HG02870 (cell line): ENCODE measurements around the gene MCM3AP.

Source experiments
- ATAC-seq: cut with Tn5 transposase; IDR thresholded peaks from one replicate; pipeline ENCODE4 v1.9.1; 2021; ENCODE audit warnings: mild to moderate bottlenecking, moderate library complexity; ENCODE audit not compliant: unreplicated experiment

The MCM3AP gene

DNA sequence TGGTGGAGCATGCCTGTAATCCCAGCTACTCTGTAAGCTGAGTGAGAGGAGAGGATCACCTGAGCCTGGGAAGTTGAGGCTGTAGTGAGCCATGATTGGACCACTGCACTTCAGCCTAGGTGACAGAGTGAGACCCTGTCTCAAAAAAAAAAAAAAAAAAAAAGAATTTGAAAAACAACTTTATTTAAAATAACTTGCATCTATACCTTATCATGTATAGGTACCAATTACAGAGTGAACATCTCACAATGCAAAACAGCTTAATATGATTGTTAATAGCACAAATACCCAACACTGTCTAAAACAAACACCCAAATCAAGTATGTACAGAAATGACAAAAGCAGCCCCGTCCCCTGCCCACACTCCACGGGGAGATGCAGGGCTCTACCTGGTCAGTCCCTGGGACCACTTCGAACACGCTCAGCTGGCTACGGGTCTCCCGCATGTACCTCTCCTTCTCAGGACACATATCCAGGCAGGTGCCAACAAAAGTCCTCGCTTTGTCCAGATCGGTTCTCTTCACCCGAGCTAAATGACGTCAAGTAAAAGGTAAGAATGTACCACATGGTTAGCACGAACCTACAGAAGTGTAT, 10.5 kb downstream of the MCM3AP start:
- no peak for ATAC-seq

DNA sequence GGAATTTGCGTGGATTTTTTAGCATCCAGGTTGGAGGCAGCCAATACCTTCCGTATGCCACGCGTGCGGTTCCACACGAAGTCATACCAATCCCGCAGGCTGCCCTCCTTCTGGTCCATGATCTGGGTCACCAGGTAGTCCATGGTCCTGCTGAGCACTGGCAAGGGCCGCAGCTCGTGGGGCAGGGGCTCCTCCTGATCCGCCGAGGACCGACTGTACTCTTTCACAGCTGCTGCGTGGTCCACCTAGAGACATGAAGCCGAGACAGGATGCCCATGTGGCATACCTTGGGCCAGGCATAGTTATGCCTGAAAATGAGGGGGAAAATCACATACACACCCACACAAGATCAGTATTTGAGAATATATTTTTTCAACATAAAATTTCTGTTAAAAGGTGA, 12.1 kb downstream of the MCM3AP start:
- no peak for ATAC-seq

- no peak for ATAC-seq
Measured at GRCh38 chr21:46269466-46269865, 15.9 kb downstream of the MCM3AP start.

DNA sequence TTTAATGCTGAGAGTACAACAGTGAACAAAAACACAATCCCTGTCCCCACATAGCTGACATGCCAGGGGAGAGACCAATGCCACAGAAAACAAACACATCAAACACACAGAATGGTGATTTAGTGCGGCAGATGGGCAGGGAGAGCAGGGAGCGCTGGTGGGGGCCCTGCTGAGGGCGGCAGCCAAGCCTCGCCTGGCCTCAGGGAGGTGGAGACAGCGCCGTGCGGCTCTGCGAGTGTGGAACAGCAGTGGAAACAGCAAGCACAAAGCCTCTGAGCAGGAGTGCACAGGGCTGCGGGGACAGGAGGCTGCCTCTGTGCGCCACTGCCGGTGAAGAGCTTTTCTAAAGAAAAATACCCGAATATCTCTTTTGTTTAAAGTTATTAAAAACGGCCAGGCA, 17.0 kb downstream of the MCM3AP start:
- no peak for ATAC-seq

DNA sequence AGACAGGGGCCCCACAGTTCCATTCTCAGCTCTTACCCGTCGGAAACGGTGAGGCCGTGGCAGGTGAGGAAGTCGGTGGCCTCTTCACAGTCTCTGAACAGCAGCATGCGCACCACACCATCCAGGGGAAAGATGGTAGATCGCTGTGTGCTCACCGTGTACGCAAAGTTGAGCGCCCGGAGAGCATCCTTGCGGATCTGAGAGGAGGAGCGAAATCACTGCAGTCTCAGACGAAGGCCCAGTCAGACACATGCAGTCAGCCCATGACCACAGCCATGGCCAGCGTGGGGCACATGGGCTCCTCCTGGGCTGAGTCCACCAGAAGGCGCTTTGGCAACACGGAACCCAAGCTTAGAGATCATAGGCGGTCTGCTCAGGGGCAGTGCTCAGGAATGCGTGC, 18.5 kb downstream of the MCM3AP start:
- ATAC-seq, result no peak

- no peak for ATAC-seq
Measured at GRCh38 chr21:46265736-46266525, 19.5 kb downstream of the MCM3AP start.

- ATAC-seq, result no peak
Measured at GRCh38 chr21:46264690-46265144, 20.7 kb downstream of the MCM3AP start.

- ATAC-seq, result no peak
Measured at GRCh38 chr21:46264046-46264689, 21.2 kb downstream of the MCM3AP start.

- ATAC-seq, result no peak
Measured at GRCh38 chr21:46256501-46256994, 28.9 kb downstream of the MCM3AP start.

DNA sequence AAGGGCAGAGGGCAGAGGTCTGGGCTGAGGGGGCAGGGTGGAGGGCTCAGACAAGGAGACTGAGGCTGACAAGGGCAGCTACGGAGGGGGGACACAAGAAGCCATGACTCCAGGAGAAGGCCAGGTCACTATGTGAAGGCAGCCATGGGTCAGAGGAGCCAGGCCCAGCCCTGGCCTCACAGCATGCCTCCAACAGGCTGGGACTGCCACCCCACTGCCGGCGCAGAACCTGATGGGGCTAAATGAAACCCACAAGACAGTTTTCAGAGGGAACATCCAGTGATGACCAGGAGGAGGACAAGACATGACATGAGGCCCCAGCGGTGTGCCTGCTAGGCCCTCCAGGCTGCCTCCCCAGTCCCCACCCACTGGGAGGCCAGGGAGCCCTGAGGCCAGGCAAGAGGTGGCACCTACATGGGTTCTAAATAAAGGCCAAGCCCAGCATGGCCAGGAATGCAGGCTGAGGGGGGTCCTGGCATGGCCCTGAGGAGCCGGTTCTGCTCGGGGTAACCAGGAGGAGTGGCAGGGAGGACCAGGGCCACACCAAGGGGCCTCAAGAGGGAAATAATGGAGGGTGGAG, 29.6 kb downstream of the MCM3AP start:
- no peak for ATAC-seq

GRCh38 chr21:46255166-46255565, 30.2 kb downstream of the MCM3AP start:
- no peak for ATAC-seq

- no peak for ATAC-seq
Measured at GRCh38 chr21:46254208-46254975, 31.0 kb downstream of the MCM3AP start.

DNA sequence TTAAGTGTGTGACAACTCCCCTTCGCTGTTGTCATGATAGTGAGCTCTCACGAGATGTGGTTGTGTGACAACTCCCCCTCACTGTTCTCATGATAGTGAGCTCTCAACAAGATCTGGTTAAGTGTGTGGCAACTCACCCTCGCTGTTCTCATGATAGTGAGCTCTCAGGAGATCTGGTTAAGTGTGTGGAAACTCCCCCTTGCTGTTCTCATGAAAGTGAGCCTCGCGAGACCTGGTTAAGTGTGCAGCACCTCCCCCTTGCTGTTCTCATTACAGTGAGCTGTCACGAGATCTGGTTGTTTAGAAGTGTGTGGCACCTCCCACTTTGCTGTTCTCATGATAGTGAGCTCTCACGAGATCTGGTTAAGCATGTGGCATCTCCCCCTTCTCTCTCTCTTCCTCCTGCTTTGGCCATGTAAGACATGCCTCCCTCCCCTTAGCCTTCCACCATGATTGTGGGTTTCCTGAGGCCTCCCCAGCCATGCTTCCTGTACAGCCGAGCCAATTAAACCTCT, 31.7 kb downstream of the MCM3AP start:
- ATAC-seq, result no peak

DNA sequence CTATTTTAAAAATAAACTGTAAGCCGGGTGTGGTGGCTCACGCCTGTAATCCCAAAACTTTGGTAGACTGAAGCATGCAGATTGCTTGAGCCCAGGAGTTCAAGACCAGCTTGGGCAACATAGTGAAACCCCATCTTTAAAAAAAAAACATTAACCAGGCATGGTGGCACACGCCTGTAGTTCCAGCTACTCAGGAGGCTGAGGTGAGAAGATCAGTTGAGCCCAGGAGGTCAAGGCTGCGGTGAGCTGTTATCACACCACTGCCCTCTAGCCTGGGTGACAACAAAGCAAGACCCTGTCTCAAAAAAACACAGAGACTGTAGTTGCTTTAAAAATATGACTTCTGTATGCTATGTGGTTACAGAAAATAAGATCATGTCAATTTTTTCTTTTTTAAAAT, 32.6 kb downstream of the MCM3AP start:
- ATAC-seq, result no peak

DNA sequence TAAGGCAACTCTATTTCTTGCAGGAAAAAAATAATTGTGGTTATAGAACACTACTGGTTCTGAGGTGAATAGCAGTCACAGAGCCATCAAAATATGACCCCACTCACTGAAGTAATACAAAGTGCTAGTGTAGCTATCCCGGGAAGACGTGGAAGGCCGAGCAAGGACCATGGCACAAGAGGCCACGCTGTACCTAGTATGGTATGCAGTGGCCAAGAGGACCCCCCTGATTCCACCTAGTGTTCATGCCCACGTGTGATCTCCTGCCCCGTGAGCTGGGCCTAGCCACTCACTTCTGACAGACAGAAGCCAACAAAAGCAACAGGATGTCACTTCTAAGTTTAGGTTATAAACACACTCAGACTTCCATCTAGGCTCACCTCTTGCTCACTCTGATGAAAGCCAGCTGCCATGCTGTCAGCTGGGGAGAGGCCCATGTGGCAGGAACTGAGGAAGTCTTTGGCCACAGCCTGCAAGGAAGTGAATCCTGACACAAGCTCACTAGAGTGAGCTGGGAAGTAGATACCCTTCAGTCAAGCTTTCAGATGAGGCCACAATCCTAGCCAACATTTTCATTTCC, 35.2 kb downstream of the MCM3AP start:
- ATAC-seq, result no peak

DNA sequence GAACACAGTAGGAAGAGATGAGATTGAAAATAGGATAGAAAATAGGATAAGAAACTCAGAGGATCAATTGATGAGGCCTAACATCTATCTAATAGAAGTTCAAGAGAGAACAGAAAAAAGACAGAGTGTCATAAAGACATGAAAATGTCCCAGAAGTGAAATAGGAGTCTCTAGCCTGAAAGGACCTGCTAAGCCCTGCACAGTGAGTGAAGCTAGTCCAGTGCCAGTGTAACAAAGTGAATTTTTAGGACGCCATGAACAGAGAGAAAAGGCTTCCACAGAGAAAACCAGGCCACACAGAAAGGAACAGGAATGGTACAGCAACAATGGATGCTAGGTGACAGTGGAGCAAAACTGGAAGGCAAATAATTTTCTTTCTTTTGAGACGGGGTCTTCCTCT, 36.6 kb downstream of the MCM3AP start:
- no peak for ATAC-seq

- no peak for ATAC-seq
Measured at GRCh38 chr21:46248422-46248782, 37.0 kb downstream of the MCM3AP start.

- no peak for ATAC-seq
Measured at GRCh38 chr21:46247699-46248421, 37.6 kb downstream of the MCM3AP start.

DNA sequence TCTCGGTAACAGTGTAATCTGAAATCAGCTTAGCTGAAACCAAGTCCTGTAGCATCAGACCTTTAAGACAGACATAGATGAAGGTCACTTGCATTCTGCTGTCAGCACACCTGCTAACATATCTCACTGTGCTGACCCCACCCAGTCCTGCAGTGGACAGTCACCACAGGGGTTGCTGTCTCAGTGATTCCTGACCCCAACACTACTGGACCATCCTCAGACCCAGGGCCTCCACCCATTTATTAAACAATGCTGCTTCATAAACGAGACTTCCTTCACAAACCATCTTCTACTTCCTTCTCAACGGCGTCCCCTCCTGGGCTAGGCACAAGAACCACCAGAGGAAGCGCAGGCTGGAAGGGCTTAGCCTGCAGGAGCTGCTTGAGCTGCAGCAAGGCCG, 39.1 kb downstream of the MCM3AP start:
- ATAC-seq, result no peak
